Lower leg skin (tissue), 3 donors: ENCODE data around the gene CD8B2.
"Not testable (repeated sequence)": the region's sequence is repeated elsewhere in the genome, so short reads cannot be mapped to it uniquely, and the experiment has no call there.

ENCODE experiments used
- POLR2A ChIP-seq, 2 donors: fragments of 450-650 bp; IDR thresholded peaks; one replicate each; pipeline ENCODE4 v1.6.1; 2016 to 2017; ENCODE audit warnings: antibody characterized with exemption in 2 of 2, mild to moderate bottlenecking in 1 of 2, moderate library complexity in 1 of 2
- TF ChIP-seq, protein P1 (sequence below), 3 donors: fragments of 450-650 bp; IDR thresholded peaks; one replicate each; pipeline ENCODE4 v1.5.1; 2016; ENCODE audit warnings: antibody characterized with exemption in 3 of 3, mild to moderate bottlenecking in 3 of 3, moderate library complexity in 2 of 3

DNA sequence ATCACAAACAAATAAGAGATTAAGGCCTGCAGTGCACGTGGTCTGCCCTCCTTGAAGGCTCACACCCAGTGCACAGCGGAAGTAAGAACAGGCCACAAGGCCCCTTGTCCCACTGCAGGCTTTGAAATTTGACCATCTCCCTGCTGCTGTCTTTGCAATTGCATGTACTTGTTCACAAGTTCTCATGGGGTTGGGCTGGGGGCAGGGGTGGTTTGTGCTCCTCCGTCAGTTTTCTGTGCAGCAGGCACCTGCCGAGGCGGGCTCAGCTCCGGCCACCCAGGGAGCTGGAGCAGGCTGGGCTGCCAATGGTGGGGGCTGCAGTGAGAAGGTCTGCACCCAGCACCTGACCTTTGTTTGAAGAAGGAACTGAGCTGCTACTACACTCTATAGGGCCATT, 22.2 kb downstream of the CD8B2 start:
- TF ChIP-seq, protein P1, sequence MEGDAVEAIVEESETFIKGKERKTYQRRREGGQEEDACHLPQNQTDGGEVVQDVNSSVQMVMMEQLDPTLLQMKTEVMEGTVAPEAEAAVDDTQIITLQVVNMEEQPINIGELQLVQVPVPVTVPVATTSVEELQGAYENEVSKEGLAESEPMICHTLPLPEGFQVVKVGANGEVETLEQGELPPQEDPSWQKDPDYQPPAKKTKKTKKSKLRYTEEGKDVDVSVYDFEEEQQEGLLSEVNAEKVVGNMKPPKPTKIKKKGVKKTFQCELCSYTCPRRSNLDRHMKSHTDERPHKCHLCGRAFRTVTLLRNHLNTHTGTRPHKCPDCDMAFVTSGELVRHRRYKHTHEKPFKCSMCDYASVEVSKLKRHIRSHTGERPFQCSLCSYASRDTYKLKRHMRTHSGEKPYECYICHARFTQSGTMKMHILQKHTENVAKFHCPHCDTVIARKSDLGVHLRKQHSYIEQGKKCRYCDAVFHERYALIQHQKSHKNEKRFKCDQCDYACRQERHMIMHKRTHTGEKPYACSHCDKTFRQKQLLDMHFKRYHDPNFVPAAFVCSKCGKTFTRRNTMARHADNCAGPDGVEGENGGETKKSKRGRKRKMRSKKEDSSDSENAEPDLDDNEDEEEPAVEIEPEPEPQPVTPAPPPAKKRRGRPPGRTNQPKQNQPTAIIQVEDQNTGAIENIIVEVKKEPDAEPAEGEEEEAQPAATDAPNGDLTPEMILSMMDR (IDR thresholded peaks at IDR 0.05) = not testable (repeated sequence)
- TF ChIP-seq POLR2A (IDR thresholded peaks at IDR 0.05) = not testable (repeated sequence)
